Stimulated activated CD4-positive, alpha-beta T cell treated with anti-CD3 and anti-CD28 coated beads, Interleukin-12 subunit alpha, Interleukin-12 subunit beta, amount 100 ng/mL, for 48 hours (primary cell): ENCODE data around the gene IRX6.

Experiments
- DNase-seq, 3 donors: peaks; one replicate each; pipeline ENCODE4 v3.0.0-alpha.2; 2020; ENCODE audit warnings: low read depth in 2 of 3, low spot score in 1 of 3

Gene IRX6

GRCh38 chr16:55322327-55322726, 1.7 kb upstream of the IRX6 start:
- no peak for DNase-seq

DNA sequence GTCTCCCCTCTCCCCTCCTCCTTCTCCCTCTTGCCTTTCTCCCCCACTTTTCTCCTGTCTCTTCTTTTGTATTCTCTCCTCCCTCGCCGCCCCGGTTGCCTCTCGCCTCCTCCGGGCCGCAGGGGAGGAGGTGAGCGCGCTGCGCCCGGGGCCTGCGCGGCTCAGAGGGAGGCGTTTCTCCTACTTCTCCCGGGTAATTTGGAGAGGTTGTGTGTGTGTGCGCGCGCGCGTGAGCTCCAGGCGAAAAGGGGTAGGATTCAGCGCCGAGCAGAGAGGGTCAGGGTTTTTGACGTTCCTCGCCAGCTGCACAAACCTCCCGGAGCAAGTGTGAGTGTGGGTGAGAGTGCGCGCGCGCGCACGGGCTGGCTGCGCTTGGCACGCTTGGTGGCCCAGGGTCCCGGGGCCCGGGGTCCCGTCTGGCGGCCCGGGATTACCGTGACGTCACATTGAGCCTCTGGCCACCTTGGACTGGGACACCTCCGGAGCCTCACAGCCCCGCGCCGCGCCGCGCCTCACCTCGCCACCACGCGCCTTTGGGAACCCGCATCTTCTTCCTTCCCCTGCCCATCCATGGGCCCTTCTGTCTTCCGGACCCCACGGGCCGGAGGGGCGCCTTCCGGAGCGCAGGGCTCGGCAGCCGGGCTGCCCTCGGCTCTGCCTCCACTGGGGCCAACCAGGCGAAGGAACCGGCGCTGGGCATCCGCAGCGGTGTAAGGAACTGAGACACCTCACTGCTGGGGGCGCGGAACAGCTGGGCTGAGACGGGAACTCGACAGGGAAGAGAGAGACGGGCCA, 479 bp downstream of the IRX6 start:
- no peak for DNase-seq

GRCh38 chr16:55325080-55325447, 1.1 kb downstream of the IRX6 start:
- DNase-seq, result no peak

GRCh38 chr16:55325458-55326109, 1.6 kb downstream of the IRX6 start:
- DNase-seq, result no peak

- no peak for DNase-seq
These were observed 2.5 kb downstream of the IRX6 start for GRCh38 chr16:55326261-55327092.

DNA sequence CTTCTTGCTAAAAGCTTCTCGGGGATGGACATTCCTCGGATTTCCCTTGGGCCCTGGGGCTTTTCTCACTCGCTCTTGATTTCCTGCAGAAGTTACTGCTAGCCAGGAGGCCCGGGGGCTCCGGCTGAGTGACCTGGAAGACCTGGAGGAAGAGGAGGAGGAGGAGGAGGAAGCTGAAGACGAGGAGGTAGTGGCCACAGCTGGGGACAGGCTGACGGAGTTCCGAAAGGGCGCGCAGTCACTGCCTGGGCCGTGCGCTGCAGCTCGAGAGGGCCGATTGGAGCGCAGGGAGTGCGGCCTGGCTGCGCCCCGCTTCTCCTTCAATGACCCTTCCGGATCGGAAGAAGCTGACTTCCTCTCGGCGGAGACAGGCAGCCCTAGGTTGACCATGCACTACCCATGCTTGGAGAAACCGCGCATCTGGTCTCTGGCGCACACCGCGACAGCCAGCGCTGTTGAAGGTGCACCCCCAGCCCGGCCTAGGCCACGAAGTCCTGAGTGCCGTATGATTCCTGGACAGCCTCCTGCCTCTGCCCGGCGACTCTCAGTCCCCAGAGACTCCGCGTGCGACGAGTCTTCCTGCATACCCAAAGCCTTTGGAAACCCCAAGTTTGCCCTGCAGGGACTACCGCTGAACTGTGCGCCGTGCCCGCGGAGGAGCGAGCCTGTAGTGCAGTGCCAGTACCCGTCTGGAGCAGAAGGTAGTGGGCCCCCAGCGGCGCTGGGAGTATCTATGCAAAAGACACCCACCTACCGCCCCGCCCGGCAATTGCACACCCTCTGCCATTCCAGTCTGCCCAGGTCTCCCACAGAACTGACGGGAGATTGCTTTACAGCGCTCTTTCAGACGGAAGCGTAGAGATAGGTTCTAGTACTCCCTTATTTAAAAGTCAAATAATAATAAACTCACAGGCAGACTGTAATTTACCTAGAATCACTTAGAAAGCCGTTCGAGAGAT, 4.9 kb downstream of the IRX6 start:
- no peak for DNase-seq

GRCh38 chr16:55329791-55330428, 5.9 kb downstream of the IRX6 start:
- no peak for DNase-seq

GRCh38 chr16:55330781-55331647, 7.0 kb downstream of the IRX6 start:
- DNase-seq, result no peak

DNA sequence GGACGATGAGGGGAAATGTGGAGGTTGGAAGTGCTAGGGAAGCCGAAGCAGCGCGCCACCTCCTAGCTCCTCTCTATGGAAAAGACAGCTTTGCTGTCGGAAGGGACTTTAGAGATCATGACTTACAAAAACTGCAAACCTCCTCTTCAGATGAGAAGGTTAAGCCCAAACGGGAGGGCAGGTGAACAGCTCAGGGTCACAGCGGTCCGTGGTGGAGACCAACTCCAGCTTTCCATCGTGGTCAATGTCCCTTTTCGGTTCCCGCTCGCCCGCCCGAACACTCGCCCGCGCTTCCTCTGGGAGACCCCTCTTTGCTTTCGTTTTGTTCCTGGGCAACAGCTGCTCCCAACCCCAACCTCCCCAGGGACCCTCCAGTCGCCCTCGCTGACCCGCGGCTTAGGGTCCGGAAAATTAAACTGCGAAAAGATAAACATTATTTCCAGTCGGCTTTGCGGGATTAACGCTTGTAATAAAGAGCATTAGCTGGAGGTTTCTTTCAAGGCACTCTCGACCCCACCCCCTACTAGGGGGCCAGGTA, 7.7 kb downstream of the IRX6 start:
- DNase-seq, result no peak

GRCh38 chr16:55333684-55334083, 9.7 kb downstream of the IRX6 start:
- no peak for DNase-seq

GRCh38 chr16:55338646-55339045, 14.6 kb downstream of the IRX6 start:
- DNase-seq, result no peak

GRCh38 chr16:55340445-55340844, 16.4 kb downstream of the IRX6 start:
- DNase-seq, result no peak

DNA sequence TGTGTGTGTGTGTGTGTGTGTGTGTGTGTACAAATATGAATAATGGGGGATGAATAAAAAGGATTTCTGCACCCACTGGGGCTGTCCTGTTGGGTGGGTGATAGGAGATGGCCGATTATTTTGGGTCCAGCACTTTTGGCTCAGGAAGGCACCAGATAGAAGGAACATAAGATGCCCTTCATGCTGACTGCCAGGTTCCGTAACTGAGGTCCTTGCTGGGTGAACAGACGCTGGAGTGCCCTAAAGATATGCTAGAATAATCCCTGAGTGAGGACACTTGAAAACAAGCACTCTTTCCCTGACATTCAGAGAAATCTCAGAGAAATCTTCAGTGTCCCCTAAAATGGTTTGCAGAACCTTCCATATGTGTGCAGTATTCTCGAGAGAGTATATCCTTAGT, 17.7 kb downstream of the IRX6 start:
- no peak for DNase-seq

GRCh38 chr16:55346475-55346874, 22.5 kb downstream of the IRX6 start:
- DNase-seq, result no peak

GRCh38 chr16:55349867-55350266, 25.9 kb downstream of the IRX6 start:
- no peak for DNase-seq

- DNase-seq, result no peak
These were observed 27.0 kb downstream of the IRX6 start for GRCh38 chr16:55350984-55351383.

GRCh38 chr16:55351936-55352335, 27.9 kb downstream of the IRX6 start:
- DNase-seq, result no peak

DNA sequence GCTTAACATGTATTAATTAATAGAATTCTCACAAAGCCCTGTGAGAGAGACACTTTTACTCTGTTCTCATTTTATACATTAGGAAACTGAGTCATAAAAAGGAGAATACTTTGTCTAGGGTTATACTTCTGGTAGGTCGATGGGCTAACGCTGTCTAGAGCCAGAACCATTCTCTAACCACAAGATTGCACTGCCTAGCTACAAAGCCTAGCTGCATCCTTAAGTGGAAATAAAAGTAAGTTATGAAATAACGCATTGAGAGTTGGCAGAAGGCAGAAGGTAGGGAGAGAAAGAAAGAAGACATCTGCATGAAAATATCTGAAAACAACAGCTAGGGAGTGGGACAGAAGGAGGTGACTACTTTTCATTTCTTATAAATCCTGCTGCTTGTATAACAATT, 33.2 kb downstream of the IRX6 start:
- DNase-seq, result no peak

- no peak for DNase-seq
These were observed 35.9 kb downstream of the IRX6 start for GRCh38 chr16:55359946-55360345.
